ENCODE measurements around the gene AFTPH. TPM values are rescaled to one million over a fixed set of nuclear protein-coding genes. Genes with fewer than 3 reads are reported as not detected.

Gene AFTPH
- total RNA-seq, 1 experiment from 2014 or later: 42.2 TPM

DNA sequence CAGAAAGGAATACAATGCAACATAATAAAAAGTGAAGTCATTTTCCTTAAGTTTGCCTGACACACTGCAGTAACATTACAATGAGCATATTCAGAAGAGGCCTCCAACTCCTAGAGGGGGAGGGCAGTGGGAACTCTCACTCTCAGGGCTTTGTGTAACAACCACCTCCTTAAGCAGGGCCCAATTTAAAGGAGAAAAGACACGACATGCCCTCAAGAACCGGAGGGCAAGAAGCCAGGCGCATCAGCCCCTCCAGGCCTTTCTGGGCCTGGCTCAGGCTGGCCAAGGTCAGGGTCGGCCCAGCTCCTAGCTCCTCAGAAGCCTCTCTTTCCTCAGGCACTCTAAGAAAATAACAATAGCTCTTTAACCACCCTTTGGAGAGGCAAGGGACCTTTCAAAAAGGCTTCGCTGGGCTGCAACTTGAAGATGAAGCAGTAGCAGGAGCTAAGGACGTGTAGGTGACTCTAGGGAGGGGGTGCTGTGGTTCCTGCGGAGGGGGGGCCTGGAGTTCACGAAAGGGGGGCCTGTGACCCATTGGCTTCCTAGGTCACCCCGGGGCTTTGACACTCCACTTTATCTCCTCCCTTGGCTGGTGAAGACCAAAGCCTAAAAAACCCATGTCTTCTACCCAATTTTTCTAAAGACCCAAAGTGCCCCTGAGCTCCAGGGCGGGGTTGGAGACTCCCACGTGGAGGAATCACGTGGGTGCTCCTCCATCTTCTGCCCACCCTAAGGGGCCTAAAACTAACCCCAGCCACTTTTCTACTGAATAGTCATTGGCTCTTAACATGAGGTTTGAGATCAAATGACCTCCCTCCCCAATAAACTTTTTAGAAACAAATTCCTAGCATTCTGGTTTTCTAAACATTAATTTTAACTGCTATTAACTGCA lies 116.3 kb downstream of the AFTPH start:
- DNase-seq: no peak
- H3K27ac Mint-ChIP-seq (ENCODE audit: unreplicated experiment): no peak overlapping the region
- H3K4me3 Mint-ChIP-seq (ENCODE audit: low read depth, unreplicated experiment): no peak overlapping the region

DNA sequence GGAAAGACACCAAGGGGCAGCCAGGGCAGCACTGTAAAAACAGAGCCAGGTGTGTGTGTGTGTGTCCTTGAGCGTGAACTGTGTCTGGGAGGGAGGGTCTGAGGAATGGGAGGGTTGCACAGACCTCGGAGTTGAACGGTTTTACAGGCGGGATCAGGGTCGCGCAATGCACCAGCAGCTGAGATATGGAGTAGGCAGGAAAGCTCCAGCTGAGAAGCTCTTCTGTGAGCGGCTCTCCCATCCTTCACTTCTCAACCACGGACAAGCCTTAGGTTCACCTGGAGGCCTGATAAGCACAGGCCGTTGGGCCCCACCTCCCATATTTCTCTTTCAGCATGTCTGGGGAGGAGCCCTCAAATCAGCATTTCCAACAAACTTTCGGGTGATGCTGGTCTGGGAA lies 117.5 kb downstream of the AFTPH start:
- Mint-ChIP-seq H3K36me3 (ENCODE audit: insufficient read depth, unreplicated experiment) (peaks cover 27% of the 10 kb centered on the region), H3K4me1 (ENCODE audit: low read depth, unreplicated experiment) (peaks cover 61% of the 10 kb centered on the region), H3K4me3 (ENCODE audit: low read depth, unreplicated experiment) (no peak overlapping the region), H3K27ac (ENCODE audit: unreplicated experiment) (no peak overlapping the region), H3K9me3 (ENCODE audit: low read depth, unreplicated experiment) (no peaks in the 10 kb centered on the region), H3K27me3 (ENCODE audit: unreplicated experiment) (no peaks in the 10 kb centered on the region)
- TF ChIP-seq, protein P1, sequence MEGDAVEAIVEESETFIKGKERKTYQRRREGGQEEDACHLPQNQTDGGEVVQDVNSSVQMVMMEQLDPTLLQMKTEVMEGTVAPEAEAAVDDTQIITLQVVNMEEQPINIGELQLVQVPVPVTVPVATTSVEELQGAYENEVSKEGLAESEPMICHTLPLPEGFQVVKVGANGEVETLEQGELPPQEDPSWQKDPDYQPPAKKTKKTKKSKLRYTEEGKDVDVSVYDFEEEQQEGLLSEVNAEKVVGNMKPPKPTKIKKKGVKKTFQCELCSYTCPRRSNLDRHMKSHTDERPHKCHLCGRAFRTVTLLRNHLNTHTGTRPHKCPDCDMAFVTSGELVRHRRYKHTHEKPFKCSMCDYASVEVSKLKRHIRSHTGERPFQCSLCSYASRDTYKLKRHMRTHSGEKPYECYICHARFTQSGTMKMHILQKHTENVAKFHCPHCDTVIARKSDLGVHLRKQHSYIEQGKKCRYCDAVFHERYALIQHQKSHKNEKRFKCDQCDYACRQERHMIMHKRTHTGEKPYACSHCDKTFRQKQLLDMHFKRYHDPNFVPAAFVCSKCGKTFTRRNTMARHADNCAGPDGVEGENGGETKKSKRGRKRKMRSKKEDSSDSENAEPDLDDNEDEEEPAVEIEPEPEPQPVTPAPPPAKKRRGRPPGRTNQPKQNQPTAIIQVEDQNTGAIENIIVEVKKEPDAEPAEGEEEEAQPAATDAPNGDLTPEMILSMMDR (IDR thresholded peaks at IDR 0.05; ENCODE audit: unreplicated experiment): no peak
- CTCF ChIA-PET: no interaction called here
- intact Hi-C loops (cut with micrococcal nuclease; ENCODE audit: unreplicated experiment): loop anchor here (10.0 kb wide), 1 partner anchor 193 kb away; no protein-coding TSS in a partner anchor
- no peak for DNase-seq
- BruUV-seq (replicated peaks): no TSS peak

More for the DNA sequence above, 116.3 kb downstream of the AFTPH start:
- no TSS peak for BruUV-seq (replicated peaks)
- CTCF ChIA-PET: no interaction called here
- TF ChIP-seq, protein P1 (IDR thresholded peaks at IDR 0.05; ENCODE audit: unreplicated experiment): no peak
- H3K9me3 Mint-ChIP-seq (ENCODE audit: low read depth, unreplicated experiment): no peaks in the 10 kb centered on the region
- H3K36me3 Mint-ChIP-seq (ENCODE audit: insufficient read depth, unreplicated experiment): peaks cover 39% of the 10 kb centered on the region
- intact Hi-C loops (cut with micrococcal nuclease; ENCODE audit: unreplicated experiment): loop anchor here (10.0 kb wide), 1 partner anchor 194 kb away; no protein-coding TSS in a partner anchor
- no peaks in the 10 kb centered on the region for H3K27me3 Mint-ChIP-seq (ENCODE audit: unreplicated experiment)
- peaks cover 60% of the 10 kb centered on the region for H3K4me1 Mint-ChIP-seq (ENCODE audit: low read depth, unreplicated experiment)

Small RNAs within 50 kb of the gene (microRNA-seq; reads per million reads assigned to microRNA genes)
- gene MIR4434: not detected

Other genes starting within 250 kb of the AFTPH start
- gene LGALSL, start 70.2 kb upstream of the AFTPH start, total RNA-seq (2022): 9.3 and 12.1 TPM in 2 replicates
- 19.2 and 19.4 TPM in 2 replicates for gene SERTAD2, start 129.6 kb downstream of the AFTPH start, total RNA-seq (2022)

Measured in Calu3 (cell line).